ENCODE data around the gene TMEM87B. TPM values are rescaled to one million over a fixed set of nuclear protein-coding genes. Genes with fewer than 3 reads are reported as not detected.

Gene TMEM87B
- total and polyA plus RNA-seq, 2 of the 8 experiments (the other 6 are each of a cell fraction or from before 2014, with no cell fraction given): 7.2 to 9.0 TPM

GRCh38 chr2:112157472-112157871 lies 102.4 kb downstream of the TMEM87B start (continued):
- no peak for TF ChIP-seq ASH2L (IDR thresholded peaks at IDR 0.05; ENCODE audit: low read length)
- no peak for TF ChIP-seq KDM1A (IDR thresholded peaks at IDR 0.05; ENCODE audit: borderline replicate concordance, low read length)
- TF ChIP-seq POU5F1 (IDR thresholded peaks at IDR 0.05; ENCODE audit: low read depth, low read length): no peak
- TF ChIP-seq JUN (IDR thresholded peaks at IDR 0.05; ENCODE audit: low read depth, low read length): no peak
- TF ChIP-seq EP300 (IDR thresholded peaks at IDR 0.05; ENCODE audit: borderline replicate concordance in 1 of 2, low read depth in 2 of 2, low read length in 2 of 2): no peak

All from H1 (cell line).